HepG2 (cell line): ENCODE data around the gene HYDIN. TPM values are rescaled to one million over a fixed set of nuclear protein-coding genes. Genes with fewer than 3 reads are reported as not detected.

Experiments
- ATAC-seq: fragments of 200-7000 bp; cut with Tn5 transposase; 3 replicates; pipeline ENCODE4 v1.9.1; 2020; ENCODE audit warnings: mild to moderate bottlenecking, moderate library complexity
- BruUV-seq: library from RNA; stranded (reverse); fragments of 400-500 nt; replicated peaks from 2 replicates; lab custom pipeline; 2021; lab: Mats Ljungman, UMichigan
- CTCF ChIA-PET: fragments of 300-600 bp; formaldehyde crosslinking; extraction: SDS; loops from one replicate; lab custom pipeline; 2021; ENCODE audit warnings: low total read pairs, inconsistent platforms, low intra/inter-chr PET ratio; lab: Yijun Ruan, JAX
- POLR2A ChIA-PET: fragments of 350-600 bp; sonication (Branson Sonifier 250); formaldehyde crosslinking; loops from one replicate; lab custom pipeline; 2020; ENCODE audit warnings: antibody characterized with exemption, inconsistent platforms; lab: Yijun Ruan, JAX
- DNase-seq: peaks from one replicate; pipeline ENCODE4 v3.0.0-alpha.2; 2015; ENCODE audit warnings: low spot score
- FAIRE-seq: peaks from 3 replicates; lab custom pipeline; 2011; peaks lifted over from hg19 to GRCh38; lab: Jason Lieb, UNC
- H2AFZ ChIP-seq: one replicate; pipeline ENCODE4 v1.6.1; 2011; ENCODE audit warnings: low read length, inconsistent platforms
- H3K27ac ChIP-seq: fragments of 300-600 bp; 3 replicates; pipeline ENCODE4 v1.8.0; 2011; ENCODE audit warnings: mixed run types, mild to moderate bottlenecking, mixed read lengths, low read length, inconsistent platforms; ENCODE audit not compliant: insufficient read depth; ENCODE audit errors: extremely low read length
- H3K27me3 ChIP-seq, 2 experiments: fragments of 200-600 bp in 1 of 2; 2 replicates in 1 of 2; 3 replicates in 1 of 2; pipeline versions ENCODE4 v1.6.0 to v1.8.0; 2011; ENCODE audit warnings: low read length in 2 of 2, mild to moderate bottlenecking in 2 of 2, moderate library complexity in 2 of 2, inconsistent platforms in 1 of 2; ENCODE audit not compliant: insufficient read depth in 2 of 2, control insufficient read depth in 1 of 2
- H3K36me3 ChIP-seq, 2 experiments: fragments of 200-600 bp in 1 of 2; replicated peaks in 1 of 2; 2 replicates in 1 of 2; 3 replicates in 1 of 2; pipeline versions ENCODE4 v1.5.1 to v1.8.0; 2011; ENCODE audit warnings: low read length in 2 of 2, inconsistent platforms in 1 of 2; ENCODE audit not compliant: insufficient read depth in 2 of 2, control insufficient read depth in 1 of 2
- H3K4me1 ChIP-seq: 2 replicates; pipeline ENCODE4 v1.5.1; 2012; ENCODE audit warnings: low read length, inconsistent platforms; ENCODE audit not compliant: insufficient read depth
- H3K4me2 ChIP-seq: 2 replicates; pipeline ENCODE4 v1.6.0; 2011; ENCODE audit warnings: low read depth, low read length, inconsistent platforms
- H3K4me3 ChIP-seq, 3 experiments: fragments of 200-600 bp in 1 of 3; sonication (generic), shearing (Covaris generic) in 1 of 3; replicated peaks in 1 of 3; 2 replicates each; pipeline ENCODE4 v1.5.1; 2011 to 2016; ENCODE audit warnings: low read length in 3 of 3, inconsistent platforms in 2 of 3, low read depth in 2 of 3, mild to moderate bottlenecking in 2 of 3, control low read depth in 1 of 3, mixed read lengths in 1 of 3; ENCODE audit not compliant: insufficient read depth in 1 of 3
- H3K79me2 ChIP-seq: one replicate; pipeline ENCODE4 v1.6.1; 2011; ENCODE audit warnings: low read length, inconsistent platforms; ENCODE audit not compliant: insufficient read depth
- H3K9ac ChIP-seq: 2 replicates; pipeline ENCODE4 v1.6.0; 2011; ENCODE audit warnings: mild to moderate bottlenecking, low read depth, low read length, inconsistent platforms; ENCODE audit not compliant: insufficient read depth
- H3K9me3 ChIP-seq: 2 replicates; pipeline ENCODE4 v1.5.1; 2012; ENCODE audit warnings: mild to moderate bottlenecking, low read length
- H4K20me1 ChIP-seq: 2 replicates; pipeline ENCODE4 v1.6.0; 2011; ENCODE audit warnings: inconsistent platforms, mild to moderate bottlenecking, low read length, moderate library complexity; ENCODE audit not compliant: insufficient read depth
- MAFF ChIP-seq: IDR thresholded peaks from 2 replicates; pipeline ENCODE4 v1.6.1; 2011; ENCODE audit warnings: low read depth, low read length, improper control_type of control experiment
- MAFK ChIP-seq, 2 experiments: IDR thresholded peaks in 1 of 2; conservative IDR thresholded peaks in 1 of 2; 2 replicates each; pipeline ENCODE4 v1.6.1; 2011; ENCODE audit warnings: improper control_type of control experiment in 2 of 2, low read length in 2 of 2
- PCBP1 ChIP-seq: fragments of 200-400 bp; formaldehyde crosslinking; IDR thresholded peaks from 2 replicates; pipeline ENCODE4 v1.6.1; 2017; ENCODE audit warnings: mild to moderate bottlenecking, low read depth, low read length, borderline replicate concordance
- SALL1 ChIP-seq: sonication (generic); formaldehyde crosslinking; IDR thresholded peaks from 2 replicates; pipeline ENCODE4 v1.8.0; 2022; ENCODE audit warnings: mild to moderate bottlenecking, missing genetic modification reagents
- SMYD3 ChIP-seq: sonication (generic); formaldehyde crosslinking; IDR thresholded peaks from 2 replicates; pipeline ENCODE4 v1.8.1; 2023; ENCODE audit warnings: mild to moderate bottlenecking, missing genetic modification reagents
- SP4 ChIP-seq: sonication (generic); formaldehyde crosslinking; IDR thresholded peaks from 2 replicates; pipeline ENCODE4 v1.8.1; 2023; ENCODE audit warnings: mild to moderate bottlenecking, missing genetic modification reagents
- SSRP1 ChIP-seq: IDR thresholded peaks from 2 replicates; pipeline ENCODE4 v1.6.1; 2016; ENCODE audit warnings: control low read depth
- TAF15 ChIP-seq: fragments of 200-400 bp; formaldehyde crosslinking; IDR thresholded peaks from one replicate; pipeline ENCODE4 v1.6.1; 2018; ENCODE audit warnings: mild to moderate bottlenecking, low read depth, low read length; ENCODE audit not compliant: poor library complexity, severe bottlenecking
- TMF1 ChIP-seq: sonication (generic); formaldehyde crosslinking; IDR thresholded peaks from 2 replicates; pipeline ENCODE4 v1.8.1; 2022; ENCODE audit warnings: low read depth, missing genetic modification reagents
- ZFP36L2 ChIP-seq: sonication (generic); formaldehyde crosslinking; IDR thresholded peaks from 2 replicates; pipeline ENCODE4 v1.4.0; 2020; ENCODE audit warnings: missing genetic modification reagents
- ZNF207 ChIP-seq: fragments of 450-650 bp; IDR thresholded peaks from 2 replicates; pipeline ENCODE4 v1.6.1; 2016; ENCODE audit warnings: antibody characterized with exemption, borderline replicate concordance
- ZNF496 ChIP-seq: sonication (generic); formaldehyde crosslinking; IDR thresholded peaks from 2 replicates; pipeline ENCODE4 v1.8.1; 2023; ENCODE audit warnings: mild to moderate bottlenecking, moderate library complexity, missing genetic modification reagents; ENCODE audit not compliant: insufficient replicate concordance
- ZNF552 ChIP-seq: sonication (generic); formaldehyde crosslinking; IDR thresholded peaks from 2 replicates; pipeline ENCODE4 v1.9.0; 2022; ENCODE audit warnings: missing genetic modification reagents, mild to moderate bottlenecking, borderline replicate concordance
- WGBS: methylation state at CpG from one replicate; pipeline ENCODE4 v1.1.6; 2017; ENCODE audit warnings: low lambda C conversion rate; 5-methylcytosine and 5-hydroxymethylcytosine counted together
- in situ Hi-C: cut with HindIII; loops from 2 replicates; pipeline ENCODE4 v1.10.0; 2017; ENCODE audit warnings: low pct_unique_long_range_greater_than_20kb; ENCODE audit not compliant: extremely low pct_ligation_motif_present
- intact Hi-C: fragments of 100-400 bp; cut with micrococcal nuclease; formaldehyde crosslinking; loops from one replicate; pipeline ENCODE4 v1.10.0; 2022; ENCODE audit not compliant: unreplicated experiment
- polyA plus RNA-seq, 8 experiments: library from polyadenylated mRNA; depleted of rRNA in 3 of 8; stranded (reverse) in 7 of 8; unstranded in 1 of 8; fragments of >200 nt; fragmentation: Illumina TruSeq in 4 of 8; extraction: Trizol in 4 of 8; gene quantifications; 2 replicates each; pipeline versions ENCODE4 v1.2.1 to v1.2.3, GENCODE V29; 2011 to 2016; ENCODE audit warnings: low read depth in 4 of 8, missing spikeins in 1 of 8, mixed read lengths in 1 of 8; ENCODE audit not compliant: insufficient read depth in 1 of 8
- total RNA-seq, 5 experiments: library from RNA; depleted of rRNA; stranded (reverse); fragments of >200 nt; fragmentation: Illumina TruSeq; extraction: Trizol; gene quantifications; 2 replicates each; pipeline ENCODE4 v1.2.3, GENCODE V29; 2016; ENCODE audit warnings: low read depth in 1 of 5
- TF ChIP-seq, protein P1 (sequence below): sonication (generic); formaldehyde crosslinking; IDR thresholded peaks from 2 replicates; pipeline ENCODE4 v1.9.0; 2021; ENCODE audit warnings: missing genetic modification reagents, mild to moderate bottlenecking, borderline replicate concordance

HYDIN gene
- total and polyA plus RNA-seq, 2 of the 13 experiments (the other 11 are each of a cell fraction or from before 2014, with no cell fraction given) = not detected

- 1% methylated on average over 3 of the region's 3 CpGs for whole genome bisulfite sequencing
- TF ChIP-seq SALL1 (CRISPR knock-in tag) (no peak), ZNF552 (CRISPR knock-in tag) (no peak), ZFP36L2 (CRISPR knock-in tag) (no peak), SMYD3 (CRISPR knock-in tag) (no peak), MAFK (conservative IDR thresholded peaks at IDR 0.05 in 1 of 2, IDR thresholded peaks at IDR 0.05 in 1 of 2; ENCODE audit: low read length in 2 of 2) (no peak), ZNF496 (CRISPR knock-in tag) (no peak), SSRP1 (CRISPR knock-in tag) (no peak)
Observed at GRCh38 chr16:70805787-70806186, 424.7 kb downstream of the HYDIN start.

DNA sequence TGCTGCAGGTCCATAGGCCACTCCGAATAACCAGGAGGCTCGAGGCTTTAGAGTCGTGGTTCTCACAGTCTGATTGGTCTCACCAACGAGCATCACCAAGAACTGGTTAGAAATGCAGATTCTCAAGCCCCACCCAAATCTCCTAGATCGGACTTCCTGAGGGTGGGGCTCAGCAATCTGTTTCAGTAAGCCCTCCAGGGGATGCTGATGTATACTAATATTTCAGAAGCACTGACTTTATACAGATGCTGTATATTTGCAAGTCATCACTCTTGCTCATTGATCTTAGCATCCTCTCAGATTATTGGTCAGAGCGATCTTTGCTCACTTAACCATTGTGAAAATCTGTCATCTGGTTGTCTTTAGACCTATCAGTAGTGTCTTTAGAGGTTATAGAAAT, 425.1 kb downstream of the HYDIN start:
- H3K27me3 ChIP-seq = peaks cover 2 to 20% of the 10 kb centered on the region in 2 experiments; a peak in 4 of 5 replicates
- H3K36me3 ChIP-seq = no peaks in the 10 kb centered on the region
- no peak for FAIRE-seq
- 0 out of 2 replicates have a peak, but pooled peaks cover 3% of the 10 kb centered on the region for H4K20me1 ChIP-seq
- peaks cover 4% of the 10 kb centered on the region for H3K79me2 ChIP-seq
- BruUV-seq = no TSS peak
- H3K4me3 ChIP-seq = no peak overlapping the region
- H3K4me2 ChIP-seq = no peak overlapping the region
- ATAC-seq = no peak
- peaks cover 11% of the 10 kb centered on the region for H3K9me3 ChIP-seq
- ChIA-PET CTCF (no interaction called here), POLR2A (no interaction called here)
- intact Hi-C loops (no loop called here), in situ Hi-C loops (no loop called here)
- H3K4me1 ChIP-seq = peaks cover 8% of the 10 kb centered on the region
- no peak overlapping the region for H3K9ac ChIP-seq
- no peak overlapping the region for H3K27ac ChIP-seq
- DNase-seq = no peak
- 22% methylated on average over 4 of the region's 6 CpGs for WGBS
- no peak for TF ChIP-seq ZNF207
- no peak for TF ChIP-seq TMF1
- TF ChIP-seq PCBP1 = no peak
- TF ChIP-seq SP4 (CRISPR knock-in tag) = no peak
- no peak for TF ChIP-seq TAF15
- 0 out of 2 replicates have a peak, but pooled peaks have one; percentile 20 for TF ChIP-seq MAFF
- TF ChIP-seq, protein P1, sequence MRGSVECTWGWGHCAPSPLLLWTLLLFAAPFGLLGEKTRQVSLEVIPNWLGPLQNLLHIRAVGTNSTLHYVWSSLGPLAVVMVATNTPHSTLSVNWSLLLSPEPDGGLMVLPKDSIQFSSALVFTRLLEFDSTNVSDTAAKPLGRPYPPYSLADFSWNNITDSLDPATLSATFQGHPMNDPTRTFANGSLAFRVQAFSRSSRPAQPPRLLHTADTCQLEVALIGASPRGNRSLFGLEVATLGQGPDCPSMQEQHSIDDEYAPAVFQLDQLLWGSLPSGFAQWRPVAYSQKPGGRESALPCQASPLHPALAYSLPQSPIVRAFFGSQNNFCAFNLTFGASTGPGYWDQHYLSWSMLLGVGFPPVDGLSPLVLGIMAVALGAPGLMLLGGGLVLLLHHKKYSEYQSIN (CRISPR knock-in tag) = no peak
- no peak overlapping the region for H2AFZ ChIP-seq

More at GRCh38 chr16:70805787-70806186, 424.7 kb downstream of the HYDIN start:
- BruUV-seq = no TSS peak
- no peak for FAIRE-seq
- ChIA-PET CTCF (no interaction called here), POLR2A (no interaction called here)
- DNase-seq = no peak
- Histone ChIP-seq H2AFZ (no peak overlapping the region), H3K4me1 (peaks cover 8% of the 10 kb centered on the region), H3K79me2 (no peaks in the 10 kb centered on the region), H4K20me1 (no peaks in the 10 kb centered on the region), H3K4me3 (no peak overlapping the region), H3K27ac (no peak overlapping the region), H3K27me3 (peaks cover 2 to 24% of the 10 kb centered on the region in 2 experiments; a peak in 4 of 5 replicates), H3K9me3 (peaks cover 11% of the 10 kb centered on the region), H3K36me3 (no peaks in the 10 kb centered on the region), H3K4me2 (no peak overlapping the region), H3K9ac (no peak overlapping the region)
- in situ Hi-C loops (no loop called here), intact Hi-C loops (no loop called here)
- no peak for ATAC-seq
